HepG2 (cell line): Measurements from ENCODE around the gene TRPM6. TPM values are rescaled to one million over a fixed set of nuclear protein-coding genes. Genes with fewer than 3 reads are reported as not detected.

Experiments
- ATAC-seq: fragments of 200-7000 bp; cut with Tn5 transposase; 3 replicates; pipeline ENCODE4 v1.9.1; 2020; ENCODE audit warnings: mild to moderate bottlenecking, moderate library complexity
- BruUV-seq: library from RNA; stranded (reverse); fragments of 400-500 nt; replicated peaks from 2 replicates; lab custom pipeline; 2021; lab: Mats Ljungman, UMichigan
- CTCF ChIA-PET: fragments of 300-600 bp; formaldehyde crosslinking; extraction: SDS; loops from one replicate; lab custom pipeline; 2021; ENCODE audit warnings: low total read pairs, inconsistent platforms, low intra/inter-chr PET ratio; lab: Yijun Ruan, JAX
- POLR2A ChIA-PET: fragments of 350-600 bp; sonication (Branson Sonifier 250); formaldehyde crosslinking; loops from one replicate; lab custom pipeline; 2020; ENCODE audit warnings: antibody characterized with exemption, inconsistent platforms; lab: Yijun Ruan, JAX
- DNase-seq: peaks from one replicate; pipeline ENCODE4 v3.0.0-alpha.2; 2015; ENCODE audit warnings: low spot score
- FAIRE-seq: peaks from 3 replicates; lab custom pipeline; 2011; peaks lifted over from hg19 to GRCh38; lab: Jason Lieb, UNC
- H2AFZ ChIP-seq: one replicate; pipeline ENCODE4 v1.6.1; 2011; ENCODE audit warnings: low read length, inconsistent platforms
- H3K27ac ChIP-seq: fragments of 300-600 bp; 3 replicates; pipeline ENCODE4 v1.8.0; 2011; ENCODE audit warnings: mixed run types, mild to moderate bottlenecking, mixed read lengths, low read length, inconsistent platforms; ENCODE audit not compliant: insufficient read depth; ENCODE audit errors: extremely low read length
- H3K27me3 ChIP-seq, 2 experiments: fragments of 200-600 bp in 1 of 2; 2 replicates in 1 of 2; 3 replicates in 1 of 2; pipeline versions ENCODE4 v1.6.0 to v1.8.0; 2011; ENCODE audit warnings: low read length in 2 of 2, mild to moderate bottlenecking in 2 of 2, moderate library complexity in 2 of 2, inconsistent platforms in 1 of 2; ENCODE audit not compliant: insufficient read depth in 2 of 2, control insufficient read depth in 1 of 2
- H3K36me3 ChIP-seq, 2 experiments: fragments of 200-600 bp in 1 of 2; replicated peaks in 1 of 2; 2 replicates in 1 of 2; 3 replicates in 1 of 2; pipeline versions ENCODE4 v1.5.1 to v1.8.0; 2011; ENCODE audit warnings: low read length in 2 of 2, inconsistent platforms in 1 of 2; ENCODE audit not compliant: insufficient read depth in 2 of 2, control insufficient read depth in 1 of 2
- H3K4me1 ChIP-seq: 2 replicates; pipeline ENCODE4 v1.5.1; 2012; ENCODE audit warnings: low read length, inconsistent platforms; ENCODE audit not compliant: insufficient read depth
- H3K4me2 ChIP-seq: 2 replicates; pipeline ENCODE4 v1.6.0; 2011; ENCODE audit warnings: low read depth, low read length, inconsistent platforms
- H3K4me3 ChIP-seq, 3 experiments: fragments of 200-600 bp in 1 of 3; sonication (generic), shearing (Covaris generic) in 1 of 3; replicated peaks in 1 of 3; 2 replicates each; pipeline ENCODE4 v1.5.1; 2011 to 2016; ENCODE audit warnings: low read length in 3 of 3, inconsistent platforms in 2 of 3, low read depth in 2 of 3, mild to moderate bottlenecking in 2 of 3, control low read depth in 1 of 3, mixed read lengths in 1 of 3; ENCODE audit not compliant: insufficient read depth in 1 of 3
- H3K79me2 ChIP-seq: one replicate; pipeline ENCODE4 v1.6.1; 2011; ENCODE audit warnings: low read length, inconsistent platforms; ENCODE audit not compliant: insufficient read depth
- H3K9ac ChIP-seq: 2 replicates; pipeline ENCODE4 v1.6.0; 2011; ENCODE audit warnings: mild to moderate bottlenecking, low read depth, low read length, inconsistent platforms; ENCODE audit not compliant: insufficient read depth
- H3K9me3 ChIP-seq: 2 replicates; pipeline ENCODE4 v1.5.1; 2012; ENCODE audit warnings: mild to moderate bottlenecking, low read length
- H4K20me1 ChIP-seq: 2 replicates; pipeline ENCODE4 v1.6.0; 2011; ENCODE audit warnings: inconsistent platforms, mild to moderate bottlenecking, low read length, moderate library complexity; ENCODE audit not compliant: insufficient read depth
- ATF3 ChIP-seq: sonication (generic); formaldehyde crosslinking; IDR thresholded peaks from 2 replicates; pipeline ENCODE4 v1.4.0; 2020; ENCODE audit warnings: missing genetic modification reagents
- CEBPG ChIP-seq: IDR thresholded peaks from 2 replicates; pipeline ENCODE4 v1.6.1; 2016
- FOXO4 ChIP-seq: sonication (generic); formaldehyde crosslinking; conservative IDR thresholded peaks from 2 replicates; pipeline ENCODE4 v1.8.1; 2023; ENCODE audit warnings: missing genetic modification reagents
- HMGXB4 ChIP-seq, 2 experiments: sonication (generic) in 1 of 2; formaldehyde crosslinking in 1 of 2; IDR thresholded peaks; 2 replicates each; pipeline versions ENCODE4 v1.4.0 to v1.6.1; 2018 to 2020; ENCODE audit warnings: missing genetic modification reagents in 2 of 2, borderline replicate concordance in 1 of 2, low read depth in 1 of 2, mild to moderate bottlenecking in 1 of 2, missing biosample characterization in 1 of 2
- ZMYM2 ChIP-seq: sonication (generic); formaldehyde crosslinking; IDR thresholded peaks from 2 replicates; pipeline ENCODE4 v1.8.0; 2022; ENCODE audit warnings: mild to moderate bottlenecking, missing genetic modification reagents
- ZNF180 ChIP-seq: sonication (generic); formaldehyde crosslinking; IDR thresholded peaks from 2 replicates; pipeline ENCODE4 v1.4.0; 2020; ENCODE audit warnings: low read depth, missing genetic modification reagents, borderline replicate concordance
- ZNF251 ChIP-seq: sonication (generic); formaldehyde crosslinking; IDR thresholded peaks from 2 replicates; pipeline ENCODE4 v1.9.0; 2021; ENCODE audit warnings: mild to moderate bottlenecking, missing genetic modification reagents
- WGBS: methylation state at CpG from one replicate; pipeline ENCODE4 v1.1.6; 2017; ENCODE audit warnings: low lambda C conversion rate; 5-methylcytosine and 5-hydroxymethylcytosine counted together
- in situ Hi-C: cut with HindIII; loops from 2 replicates; pipeline ENCODE4 v1.10.0; 2017; ENCODE audit warnings: low pct_unique_long_range_greater_than_20kb; ENCODE audit not compliant: extremely low pct_ligation_motif_present
- intact Hi-C: fragments of 100-400 bp; cut with micrococcal nuclease; formaldehyde crosslinking; loops from one replicate; pipeline ENCODE4 v1.10.0; 2022; ENCODE audit not compliant: unreplicated experiment
- polyA plus RNA-seq, 8 experiments: library from polyadenylated mRNA; depleted of rRNA in 3 of 8; stranded (reverse) in 7 of 8; unstranded in 1 of 8; fragments of >200 nt; fragmentation: Illumina TruSeq in 4 of 8; extraction: Trizol in 4 of 8; gene quantifications; 2 replicates each; pipeline versions ENCODE4 v1.2.1 to v1.2.3, GENCODE V29; 2011 to 2016; ENCODE audit warnings: low read depth in 4 of 8, missing spikeins in 1 of 8, mixed read lengths in 1 of 8; ENCODE audit not compliant: insufficient read depth in 1 of 8
- total RNA-seq, 5 experiments: library from RNA; depleted of rRNA; stranded (reverse); fragments of >200 nt; fragmentation: Illumina TruSeq; extraction: Trizol; gene quantifications; 2 replicates each; pipeline ENCODE4 v1.2.3, GENCODE V29; 2016; ENCODE audit warnings: low read depth in 1 of 5

The TRPM6 gene
- total and polyA plus RNA-seq, 2 of the 13 experiments (the other 11 are each of a cell fraction or from before 2014, with no cell fraction given): 0.01 to 0.09 TPM

GRCh38 chr9:74771672-74772071, 116.0 kb downstream of the TRPM6 start:
- WGBS: 94% methylated on average over 6 of the region's 6 CpGs
- H3K27ac ChIP-seq: no peak overlapping the region

More at GRCh38 chr9:74771672-74772071, 116.0 kb downstream of the TRPM6 start:
- in situ Hi-C loops: loop anchor here (5.0 to 10.0 kb wide), 2 partner anchors 173 to 306 kb away; no protein-coding TSS in a partner anchor
- no peak for TF ChIP-seq FOXO4
- TF ChIP-seq ZNF251: no peak
- TF ChIP-seq HMGXB4 (CRISPR knock-in tag; IDR thresholded peaks at IDR 0.05; ENCODE audit: borderline replicate concordance in 1 of 2, low read depth in 1 of 2): no peak
- TF ChIP-seq CEBPG (CRISPR knock-in tag): no peak
- TF ChIP-seq ZNF180: no peak
- TF ChIP-seq ATF3 (CRISPR knock-in tag): no peak
- TF ChIP-seq ZMYM2 (CRISPR knock-in tag): no peak
- no peak for ATAC-seq
- no peak for DNase-seq
- CTCF ChIA-PET: no interaction called here
- FAIRE-seq: no peak
- no peak overlapping the region for H3K9ac ChIP-seq
- no peak overlapping the region for H3K4me2 ChIP-seq
- no peaks in the 10 kb centered on the region for H3K9me3 ChIP-seq
- H4K20me1 ChIP-seq: no peaks in the 10 kb centered on the region
- no peak overlapping the region for H3K4me3 ChIP-seq
- H3K4me1 ChIP-seq: peaks cover 22% of the 10 kb centered on the region
- POLR2A ChIA-PET: no interaction called here
- no TSS peak for BruUV-seq
- H3K36me3 ChIP-seq: no peaks in the 10 kb centered on the region
- intact Hi-C loops: no loop called here
- no peak overlapping the region for H2AFZ ChIP-seq
- H3K27me3 ChIP-seq: no peaks in the 10 kb centered on the region
- H3K79me2 ChIP-seq: no peaks in the 10 kb centered on the region
